GM21619 (cell line): ENCODE measurements around the gene DIO3.
"Not testable (repeated sequence)": the region's sequence is repeated elsewhere in the genome, so short reads cannot be mapped to it uniquely, and the experiment has no call there.

Experiments used
- ATAC-seq: cut with Tn5 transposase; IDR thresholded peaks from one replicate; pipeline ENCODE4 v1.9.1; 2021; ENCODE audit not compliant: unreplicated experiment

Gene DIO3

GRCh38 chr14:101540481-101541462 lies 20.5 kb upstream of the DIO3 start:
- no peak for ATAC-seq

GRCh38 chr14:101542391-101542790 lies 18.9 kb upstream of the DIO3 start:
- ATAC-seq: no peak

DNA sequence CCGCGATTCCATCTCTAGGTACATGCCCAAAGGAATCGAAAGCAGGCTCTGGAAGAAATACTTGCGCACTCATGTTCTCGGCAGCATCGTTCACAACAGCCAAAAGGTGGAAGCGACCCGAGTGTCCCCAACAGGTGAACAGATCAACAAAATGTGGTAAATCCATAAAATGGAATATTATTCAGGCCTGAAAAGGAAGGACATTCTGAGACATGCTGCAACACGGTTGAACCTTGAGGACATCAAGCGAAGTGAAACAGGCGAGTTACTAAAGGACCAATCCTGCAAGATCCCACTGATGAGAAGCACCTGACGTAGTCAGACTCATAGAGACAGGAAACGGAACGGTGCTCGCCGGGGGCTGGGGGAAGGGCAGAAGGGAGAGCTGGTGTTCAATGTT lies 17.5 kb upstream of the DIO3 start:
- ATAC-seq: no peak

DNA sequence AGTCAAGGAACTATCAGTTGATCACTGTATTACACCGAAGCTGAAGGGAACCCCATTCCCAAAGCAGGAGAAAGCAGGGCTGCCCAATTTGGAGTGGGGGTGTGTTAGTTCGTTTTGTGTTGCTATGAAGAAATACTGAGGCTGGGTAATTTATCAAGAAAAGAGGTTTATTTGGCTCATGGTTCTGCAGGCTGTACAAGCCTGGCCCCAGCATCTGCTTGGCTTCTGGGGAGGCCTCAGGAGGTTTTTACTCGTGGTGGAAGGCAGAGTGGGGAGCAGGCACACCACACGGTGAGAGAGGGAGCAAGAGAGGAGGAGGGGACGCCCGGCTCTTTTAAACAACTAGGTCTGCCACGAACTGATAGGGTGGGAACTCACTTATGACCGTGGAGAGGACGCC lies 16.7 kb upstream of the DIO3 start:
- ATAC-seq: no peak

- no peak for ATAC-seq
Observed at GRCh38 chr14:101546706-101547105, 14.6 kb upstream of the DIO3 start.

- ATAC-seq: no peak
Observed at GRCh38 chr14:101547107-101547738, 14.1 kb upstream of the DIO3 start.

DNA sequence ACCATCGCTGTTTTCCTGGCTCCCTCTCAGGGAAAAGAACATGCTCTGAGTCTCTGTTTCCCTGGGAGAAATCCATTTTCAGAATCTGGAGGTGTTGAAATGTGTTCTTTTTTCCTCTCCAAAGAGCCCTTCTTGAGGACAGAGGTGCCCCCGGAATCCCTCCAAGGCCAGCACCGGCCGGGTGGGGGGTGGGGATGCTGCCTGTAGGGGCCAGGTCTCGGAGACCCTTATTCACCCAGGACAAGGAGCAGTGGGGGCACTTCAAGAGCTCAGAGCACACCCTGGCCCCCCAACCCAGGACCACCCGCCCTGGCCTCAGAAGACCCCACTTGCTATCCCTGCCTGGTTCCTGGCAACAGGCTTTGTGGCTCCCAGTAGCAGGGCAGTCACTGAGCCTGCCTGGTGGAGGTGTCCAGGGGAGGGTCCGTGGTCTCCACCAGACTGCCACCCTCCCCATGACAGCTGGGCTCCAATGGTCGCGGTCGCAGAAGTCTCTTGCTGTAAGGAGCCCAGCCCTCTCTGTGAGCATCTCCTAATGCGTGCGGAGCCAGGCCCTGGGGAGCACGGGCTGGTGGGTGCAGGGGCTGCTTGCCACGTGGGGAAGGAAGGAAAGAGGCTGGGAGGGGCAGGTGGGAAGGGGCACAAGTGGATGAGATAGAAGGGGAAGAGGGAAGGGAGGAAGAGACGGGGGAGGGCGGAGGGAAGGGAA lies 13.2 kb upstream of the DIO3 start:
- ATAC-seq: no peak

- ATAC-seq: no peak
Observed at GRCh38 chr14:101548710-101549109, 12.6 kb upstream of the DIO3 start.

DNA sequence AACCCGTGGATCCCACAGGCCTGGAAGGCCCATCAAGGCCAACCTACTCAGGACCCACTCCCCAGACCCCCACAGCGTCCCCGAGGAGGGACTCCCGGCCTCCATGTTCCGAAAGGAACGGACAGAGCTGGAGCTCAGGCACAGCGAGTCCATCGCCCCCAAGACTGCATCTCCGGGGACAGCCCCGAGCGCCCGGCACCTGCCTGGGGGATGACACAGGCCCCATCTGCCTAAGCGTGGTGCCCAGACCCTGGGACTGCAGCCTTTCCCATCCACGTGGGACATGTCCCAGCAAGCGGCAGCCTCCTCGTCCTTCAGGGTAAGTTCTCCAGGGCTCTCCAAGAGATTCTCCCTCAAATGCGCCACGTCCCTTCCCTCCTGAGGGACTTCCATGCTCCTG lies 12.1 kb upstream of the DIO3 start:
- ATAC-seq: no peak

GRCh38 chr14:101550202-101550912 lies 10.9 kb upstream of the DIO3 start:
- not testable (repeated sequence) for ATAC-seq

DNA sequence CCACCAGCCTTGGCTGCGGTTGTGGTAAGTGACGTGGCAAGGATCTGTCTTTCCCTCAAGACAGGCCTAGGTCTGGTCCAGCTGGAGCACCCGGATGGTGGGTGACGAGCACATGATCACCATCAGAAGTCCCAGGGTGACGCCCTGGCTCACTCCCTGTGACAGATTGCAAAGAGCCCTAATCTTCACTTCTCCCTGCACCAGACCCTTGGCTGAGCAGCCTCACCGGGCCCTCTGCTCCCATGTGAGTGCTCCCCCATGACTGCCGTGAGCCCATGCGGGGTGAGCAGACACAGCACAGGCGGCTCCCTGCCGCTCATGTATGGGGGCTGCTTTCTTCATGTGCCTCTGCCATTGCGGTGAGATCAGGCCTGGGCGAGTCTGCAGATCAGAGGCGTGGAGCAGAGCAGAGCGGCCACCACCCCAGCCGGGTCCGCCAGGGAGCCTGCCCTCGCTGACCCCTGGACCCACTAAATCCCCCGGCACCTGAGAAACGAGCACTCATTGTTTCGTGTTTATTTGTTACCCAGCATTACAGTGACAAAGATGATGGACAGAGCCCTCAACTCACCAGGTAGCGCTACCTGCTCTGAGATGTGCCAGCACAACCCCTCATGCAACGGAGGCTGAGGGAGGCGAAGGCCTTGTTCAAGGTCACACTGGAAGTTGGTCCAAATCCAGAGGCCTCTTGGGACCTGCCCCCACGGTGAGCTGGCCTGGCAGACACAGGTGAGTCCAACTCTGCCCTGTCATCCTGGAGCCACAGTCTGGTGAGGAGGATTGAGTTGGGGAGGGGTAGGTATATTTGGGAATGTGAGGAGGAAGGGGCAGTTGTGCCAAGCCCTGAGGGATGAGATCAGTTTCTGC lies 9.3 kb upstream of the DIO3 start:
- ATAC-seq: no peak

DNA sequence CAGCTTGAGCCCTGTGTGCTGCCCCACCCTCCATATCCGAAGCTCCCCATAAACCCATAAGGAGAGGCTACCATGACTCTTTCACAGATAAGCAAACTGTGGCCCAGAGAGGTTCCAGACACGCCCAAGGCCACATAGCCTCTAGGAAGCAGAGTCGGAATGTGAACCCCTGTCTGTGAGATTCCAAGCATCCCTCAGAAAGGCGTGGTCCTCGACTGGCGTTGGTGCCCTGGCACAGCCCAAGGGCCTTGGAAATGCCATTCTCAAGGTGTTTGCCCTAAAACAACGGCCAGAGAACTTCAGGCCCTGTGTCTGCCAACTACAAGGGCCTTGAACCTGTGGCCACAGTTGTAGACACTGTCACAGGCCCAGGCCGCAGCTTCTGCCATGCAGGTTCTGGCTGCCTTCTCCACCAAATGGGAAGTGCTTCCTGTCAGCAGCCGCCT lies 8.5 kb upstream of the DIO3 start:
- ATAC-seq: no peak

GRCh38 chr14:101553393-101553792 lies 7.9 kb upstream of the DIO3 start:
- no peak for ATAC-seq

GRCh38 chr14:101553931-101554330 lies 7.4 kb upstream of the DIO3 start:
- no peak for ATAC-seq

DNA sequence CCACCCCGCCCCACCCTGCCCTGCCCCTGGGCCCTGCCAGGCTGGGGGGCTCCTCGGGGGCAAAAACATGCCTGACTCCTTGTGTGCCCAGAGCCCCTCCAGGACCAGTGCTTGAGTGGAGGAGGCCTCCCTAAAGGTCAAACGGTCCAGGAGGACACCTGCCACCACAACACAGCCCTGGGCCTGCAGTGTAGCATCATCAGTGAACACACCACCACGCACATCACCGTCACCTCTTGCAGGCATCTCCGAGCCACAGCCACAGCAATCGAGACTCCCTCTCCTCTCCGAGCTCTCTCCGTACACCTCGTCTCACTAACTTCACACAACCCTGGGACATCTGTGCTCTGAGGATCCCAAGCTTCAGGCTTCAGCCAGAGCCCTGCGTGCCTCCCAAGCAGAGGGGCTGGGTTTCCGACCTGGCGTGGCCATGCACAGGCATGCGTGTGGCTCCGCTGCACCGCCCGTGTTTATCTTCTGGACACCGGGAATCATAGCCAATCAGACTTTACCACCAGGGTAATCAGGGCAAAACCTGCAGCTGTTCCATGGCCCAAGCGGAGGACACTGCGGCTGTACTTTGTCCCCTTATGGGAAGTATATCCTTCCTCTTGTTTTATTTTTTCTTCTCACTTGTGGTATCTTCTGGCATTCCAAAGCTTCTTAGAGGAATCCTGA lies 6.2 kb upstream of the DIO3 start:
- no peak for ATAC-seq

GRCh38 chr14:101555669-101556043 lies 5.6 kb upstream of the DIO3 start:
- ATAC-seq: not testable (repeated sequence)

DNA sequence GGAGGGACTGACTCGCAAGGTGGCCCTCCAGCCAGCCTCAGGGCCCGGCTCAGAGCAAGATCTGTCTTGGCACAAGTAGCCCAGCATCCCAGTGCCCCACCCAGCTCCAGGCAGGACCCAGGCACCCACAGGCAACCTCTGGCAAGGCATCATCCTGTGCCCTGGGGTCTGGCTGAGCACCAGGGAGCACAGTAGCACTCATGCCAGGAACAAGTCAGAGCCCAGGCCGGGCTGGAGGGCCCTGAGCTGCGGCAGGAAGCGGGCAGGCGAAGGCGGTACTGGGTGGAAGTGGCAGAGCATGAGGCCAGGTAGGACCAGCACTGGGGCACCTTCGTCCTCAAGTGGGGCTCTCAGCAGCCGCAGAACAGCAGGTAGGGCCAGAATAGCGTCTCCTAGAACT lies 5.2 kb upstream of the DIO3 start:
- ATAC-seq: no peak

DNA sequence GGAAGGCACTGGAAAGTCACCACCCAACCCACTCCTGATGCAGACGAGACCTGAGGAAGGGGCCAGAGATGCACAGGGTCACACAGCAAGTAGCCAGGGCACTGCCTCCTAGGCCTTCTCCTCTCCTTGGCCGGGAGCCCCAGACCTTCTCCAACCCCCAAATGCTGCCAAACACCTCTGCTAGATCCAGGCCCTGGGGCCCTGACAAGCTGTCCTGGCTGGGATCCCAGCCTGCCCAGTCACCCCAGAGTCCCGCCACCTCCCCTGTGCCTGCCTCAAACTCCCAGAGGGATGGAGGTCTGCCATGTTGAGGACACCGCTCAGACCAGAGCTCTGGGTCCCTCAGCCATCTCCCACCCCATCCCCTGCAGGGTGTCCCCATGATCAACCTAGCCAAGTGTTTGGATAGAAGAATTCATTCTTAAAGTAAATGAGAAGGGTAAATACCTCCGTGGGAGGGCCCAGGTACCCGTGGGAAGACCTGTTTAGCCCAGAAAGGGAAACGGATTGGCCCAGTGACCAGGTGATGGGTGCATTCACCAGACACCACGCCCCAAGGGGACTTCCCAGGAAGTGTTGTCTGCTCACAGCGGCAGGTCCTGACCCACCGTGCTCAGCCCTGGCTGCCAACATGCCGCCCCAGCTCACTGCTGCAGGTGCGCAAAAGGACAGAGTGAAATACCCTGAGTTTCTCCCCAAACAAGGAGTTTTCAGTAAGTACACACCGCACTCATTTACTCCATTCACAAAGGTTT lies 4.6 kb upstream of the DIO3 start:
- ATAC-seq: no peak

DNA sequence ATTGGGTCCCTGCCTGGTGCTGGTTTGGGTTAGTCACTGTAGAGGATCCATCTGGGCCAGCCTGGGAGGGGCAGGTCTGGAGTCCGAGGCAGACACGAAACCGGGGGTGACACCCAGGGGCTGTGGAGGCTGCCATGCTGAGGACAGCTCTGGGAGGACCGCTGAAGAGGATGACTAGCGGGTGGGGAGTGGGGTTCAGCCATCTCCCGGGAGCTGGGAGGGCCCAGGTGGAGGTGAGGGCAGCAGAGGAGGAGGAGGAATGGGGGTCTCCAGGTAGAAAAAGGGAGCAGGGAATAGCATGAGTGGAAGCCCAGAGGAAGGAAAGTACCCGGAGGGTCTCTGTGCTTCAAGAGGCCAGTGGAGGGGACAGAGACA lies 4.0 kb upstream of the DIO3 start:
- no peak for ATAC-seq
